DOHH2 (cell line): ENCODE data around the gene TUBB.

Source experiments
- H3F3A ChIP-seq: fragments of 200-600 bp; sonication (generic), shearing (Covaris generic); 2 replicates; pipeline ENCODE4 v1.6.0; 2016; ENCODE audit warnings: antibody characterized with exemption, mild to moderate bottlenecking; ENCODE audit not compliant: control insufficient read depth, insufficient read depth
- H3K27ac ChIP-seq: fragments of 200-600 bp; sonication (generic); 2 replicates; pipeline ENCODE4 v1.5.1; 2014; ENCODE audit warnings: low read depth, mild to moderate bottlenecking, low read length, moderate library complexity
- H3K27me3 ChIP-seq: fragments of 200-600 bp; sonication (generic); 2 replicates; pipeline ENCODE4 v1.6.1; 2014; ENCODE audit warnings: mild to moderate bottlenecking, low read length, mixed read lengths; ENCODE audit not compliant: control insufficient read depth
- H3K36me3 ChIP-seq: fragments of 200-600 bp; sonication (generic); 2 replicates; pipeline ENCODE4 v1.6.1; 2014; ENCODE audit warnings: mild to moderate bottlenecking, low read length, moderate library complexity, mixed read lengths; ENCODE audit not compliant: control insufficient read depth
- H3K4me1 ChIP-seq: fragments of 200-600 bp; sonication (generic); 2 replicates; pipeline ENCODE4 v1.6.1; 2014; ENCODE audit warnings: mild to moderate bottlenecking, low read length, mixed read lengths; ENCODE audit not compliant: control insufficient read depth
- H3K4me2 ChIP-seq: fragments of 200-600 bp; sonication (generic); 2 replicates; pipeline ENCODE4 v1.6.0; 2014; ENCODE audit warnings: mild to moderate bottlenecking, low read length, moderate library complexity
- H3K4me3 ChIP-seq: fragments of 200-600 bp; sonication (generic); 2 replicates; pipeline ENCODE4 v1.5.1; 2014; ENCODE audit warnings: mild to moderate bottlenecking, low read length, mixed read lengths
- H3K79me2 ChIP-seq: fragments of 200-600 bp; sonication (generic); 2 replicates; pipeline ENCODE4 v1.6.1; 2014; ENCODE audit warnings: mild to moderate bottlenecking, low read length, mixed read lengths; ENCODE audit not compliant: control insufficient read depth
- H3K9me2 ChIP-seq: fragments of 200-600 bp; sonication (generic); replicated peaks from 2 replicates; pipeline ENCODE4 v1.6.1; 2014; ENCODE audit warnings: mild to moderate bottlenecking, low read length, mixed read lengths; ENCODE audit not compliant: control insufficient read depth
- H3K9me3 ChIP-seq: fragments of 200-600 bp; sonication (generic); 2 replicates; pipeline ENCODE4 v1.6.1; 2014; ENCODE audit warnings: antibody characterized with exemption, low read length, mixed read lengths; ENCODE audit not compliant: control insufficient read depth, insufficient read depth
- H4K20me1 ChIP-seq: fragments of 200-600 bp; sonication (generic); 2 replicates; pipeline ENCODE4 v1.6.0; 2014; ENCODE audit warnings: low read depth, mild to moderate bottlenecking, antibody characterized with exemption, low read length, moderate library complexity; ENCODE audit not compliant: control insufficient read depth, insufficient read depth
- CTCF ChIP-seq: fragments of 200-600 bp; sonication (generic); IDR thresholded peaks from one replicate; pipeline ENCODE4 v1.5.1; 2014; ENCODE audit warnings: antibody characterized with exemption, mild to moderate bottlenecking, low read depth, low read length; ENCODE audit not compliant: poor library complexity, severe bottlenecking
- EZH2phosphoT487 ChIP-seq: fragments of 200-600 bp; sonication (generic); IDR thresholded peaks from 2 replicates; pipeline ENCODE4 v1.6.1; 2017; ENCODE audit warnings: borderline replicate concordance, mild to moderate bottlenecking, antibody characterized with exemption, low read length, moderate library complexity, mixed read lengths

The TUBB gene

DNA sequence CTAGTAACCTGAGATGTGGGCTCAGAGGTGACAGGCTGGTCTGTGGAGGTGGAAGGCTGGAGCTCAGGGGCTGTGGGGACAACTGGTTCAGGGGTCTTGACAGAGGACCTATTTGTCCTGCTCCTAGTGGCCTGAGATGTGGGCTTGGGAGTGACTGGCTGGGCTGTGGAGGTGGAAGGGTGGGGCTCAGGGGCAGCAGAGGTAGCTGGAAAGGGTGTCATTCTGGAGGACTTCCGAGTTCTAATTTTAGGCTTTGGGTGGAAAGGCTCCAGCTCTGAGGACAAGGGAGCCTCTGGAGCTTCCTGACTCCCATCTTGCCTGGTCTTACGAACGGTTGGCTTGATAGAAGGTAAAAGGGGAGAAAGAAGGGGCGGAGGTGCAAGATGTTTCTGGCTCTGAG lies 14.5 kb upstream of the TUBB start:
- TF ChIP-seq EZH2phosphoT487 (no peak), CTCF (no peak)
- peaks cover 69% of the 10 kb centered on the region for H3K36me3 ChIP-seq
- no peaks in the 10 kb centered on the region for H3K79me2 ChIP-seq
- H3K9me2 ChIP-seq = no peaks in the 10 kb centered on the region
- H3K4me1 ChIP-seq = no peaks in the 10 kb centered on the region
- H3K9me3 ChIP-seq = no peaks in the 10 kb centered on the region
- H3K4me2 ChIP-seq = no peak overlapping the region
- no peaks in the 10 kb centered on the region for H4K20me1 ChIP-seq
- H3K27ac ChIP-seq = no peak overlapping the region
- H3K4me3 ChIP-seq = no peak overlapping the region
- peaks cover 7% of the 10 kb centered on the region; the same call in 1 of the 2 replicates for H3F3A ChIP-seq
- no peaks in the 10 kb centered on the region for H3K27me3 ChIP-seq

GRCh38 chr6:30707281-30707850 lies 12.8 kb upstream of the TUBB start:
- Histone ChIP-seq H3K4me1 (peaks cover 6% of the 10 kb centered on the region; the same call in 1 of the 2 replicates), H3K27me3 (no peaks in the 10 kb centered on the region), H3K27ac (no peak overlapping the region), H3K79me2 (no peaks in the 10 kb centered on the region), H3K9me3 (no peaks in the 10 kb centered on the region), H3F3A (peaks cover 7% of the 10 kb centered on the region; the same call in 1 of the 2 replicates), H3K4me3 (no peak overlapping the region), H3K9me2 (no peaks in the 10 kb centered on the region), H4K20me1 (no peaks in the 10 kb centered on the region), H3K4me2 (no peak overlapping the region), H3K36me3 (peaks cover 81% of the 10 kb centered on the region)
- no peak for TF ChIP-seq CTCF
- no peak for TF ChIP-seq EZH2phosphoT487

DNA sequence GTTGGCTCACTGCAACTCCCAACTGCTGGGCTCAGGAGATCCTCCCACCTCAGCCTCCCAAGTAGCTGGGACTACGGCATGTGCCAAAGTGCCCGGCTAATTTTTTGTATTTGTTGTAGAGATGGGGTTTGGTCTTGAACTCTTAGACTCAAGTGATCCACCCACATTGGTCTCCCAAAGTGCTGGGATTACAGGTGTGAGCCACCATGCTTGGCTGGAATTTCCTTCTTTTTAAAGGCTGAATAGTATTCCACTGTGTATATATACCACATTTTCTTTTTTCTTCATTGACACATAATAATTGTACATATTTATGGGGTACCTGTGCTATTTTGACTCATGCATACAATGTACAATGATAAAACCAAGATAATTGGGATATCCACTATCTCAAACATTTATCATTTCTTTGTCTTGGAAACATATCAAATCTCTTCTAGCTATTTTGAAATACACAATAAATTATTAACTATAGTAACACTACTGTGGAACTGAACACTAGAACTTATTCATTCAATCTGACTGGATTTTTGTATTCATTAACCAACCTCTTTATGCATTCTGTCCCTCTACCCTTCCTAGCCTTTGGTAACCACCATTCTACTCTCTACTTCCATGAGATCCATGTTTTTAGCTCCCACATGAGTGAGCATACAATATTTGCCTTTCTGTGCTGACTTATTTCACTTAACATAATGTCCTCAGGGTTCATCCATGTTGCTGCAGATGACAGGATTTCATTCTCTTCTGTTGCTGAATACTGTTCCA lies 10.9 kb upstream of the TUBB start:
- Histone ChIP-seq H3K36me3 (peaks cover 81% of the 10 kb centered on the region), H3K9me2 (no peaks in the 10 kb centered on the region)

More for the DNA sequence above, 10.9 kb upstream of the TUBB start:
- TF ChIP-seq CTCF = no peak
- TF ChIP-seq EZH2phosphoT487 = no peak
- Histone ChIP-seq H3K9me3 (no peaks in the 10 kb centered on the region), H3K4me1 (peaks cover 8% of the 10 kb centered on the region; the same call in 1 of the 2 replicates), H3K27ac (no peak overlapping the region), H3K4me3 (no peak overlapping the region), H3K27me3 (no peaks in the 10 kb centered on the region), H4K20me1 (no peaks in the 10 kb centered on the region), H3K79me2 (no peaks in the 10 kb centered on the region), H3K4me2 (no peak overlapping the region), H3F3A (peaks cover 7% of the 10 kb centered on the region; the same call in 1 of the 2 replicates)
